ENCODE measurements around the gene PFKL.

PFKL gene

DNA sequence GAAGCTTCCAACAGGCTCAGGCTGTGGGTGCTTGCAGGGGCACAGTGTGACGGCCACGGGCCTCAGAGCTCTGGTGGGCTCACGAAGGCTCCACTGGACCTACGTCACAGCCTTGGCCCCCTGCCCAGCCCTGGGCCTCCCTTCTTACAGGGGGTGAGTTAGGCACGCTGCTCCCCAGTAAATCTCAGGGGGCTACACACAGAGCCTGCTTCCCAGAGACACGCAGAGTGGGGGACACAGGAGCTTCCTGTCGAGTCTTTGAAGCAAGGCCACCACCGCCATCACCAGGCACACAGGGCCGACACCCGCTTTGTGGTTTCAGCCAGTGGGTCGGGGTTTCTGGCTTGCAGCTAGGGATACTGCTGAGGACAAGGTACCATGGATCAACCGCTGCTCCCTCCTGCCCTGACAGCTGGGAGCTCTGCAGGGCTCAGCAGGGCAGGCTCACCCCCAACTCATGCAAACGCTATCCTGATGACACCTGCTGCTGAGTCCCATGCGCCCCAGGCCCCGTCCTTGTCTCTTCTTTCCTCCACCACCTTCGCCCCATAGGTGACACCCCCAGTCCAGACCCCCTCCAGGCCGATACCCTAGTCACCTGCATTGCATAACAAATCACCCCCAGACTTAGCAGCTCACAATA, 44.8 kb downstream of the PFKL start:
- in situ Hi-C loops (cut with HindIII; ENCODE audit: low sequenced_read_pairs): loop anchor here (10.0 kb wide), 1 partner anchor 370 kb away; the partner anchor contains the start of gene TSPEAR
- DNase-seq (ENCODE audit: low read depth): no peak
- no peak overlapping the region for H3K4me3 ChIP-seq (ENCODE audit: low read depth, low read length)
- TF ChIP-seq, protein P1, sequence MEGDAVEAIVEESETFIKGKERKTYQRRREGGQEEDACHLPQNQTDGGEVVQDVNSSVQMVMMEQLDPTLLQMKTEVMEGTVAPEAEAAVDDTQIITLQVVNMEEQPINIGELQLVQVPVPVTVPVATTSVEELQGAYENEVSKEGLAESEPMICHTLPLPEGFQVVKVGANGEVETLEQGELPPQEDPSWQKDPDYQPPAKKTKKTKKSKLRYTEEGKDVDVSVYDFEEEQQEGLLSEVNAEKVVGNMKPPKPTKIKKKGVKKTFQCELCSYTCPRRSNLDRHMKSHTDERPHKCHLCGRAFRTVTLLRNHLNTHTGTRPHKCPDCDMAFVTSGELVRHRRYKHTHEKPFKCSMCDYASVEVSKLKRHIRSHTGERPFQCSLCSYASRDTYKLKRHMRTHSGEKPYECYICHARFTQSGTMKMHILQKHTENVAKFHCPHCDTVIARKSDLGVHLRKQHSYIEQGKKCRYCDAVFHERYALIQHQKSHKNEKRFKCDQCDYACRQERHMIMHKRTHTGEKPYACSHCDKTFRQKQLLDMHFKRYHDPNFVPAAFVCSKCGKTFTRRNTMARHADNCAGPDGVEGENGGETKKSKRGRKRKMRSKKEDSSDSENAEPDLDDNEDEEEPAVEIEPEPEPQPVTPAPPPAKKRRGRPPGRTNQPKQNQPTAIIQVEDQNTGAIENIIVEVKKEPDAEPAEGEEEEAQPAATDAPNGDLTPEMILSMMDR (IDR thresholded peaks at IDR 0.05; ENCODE audit: low read depth, low read length, missing control alignments): no peak

DNA sequence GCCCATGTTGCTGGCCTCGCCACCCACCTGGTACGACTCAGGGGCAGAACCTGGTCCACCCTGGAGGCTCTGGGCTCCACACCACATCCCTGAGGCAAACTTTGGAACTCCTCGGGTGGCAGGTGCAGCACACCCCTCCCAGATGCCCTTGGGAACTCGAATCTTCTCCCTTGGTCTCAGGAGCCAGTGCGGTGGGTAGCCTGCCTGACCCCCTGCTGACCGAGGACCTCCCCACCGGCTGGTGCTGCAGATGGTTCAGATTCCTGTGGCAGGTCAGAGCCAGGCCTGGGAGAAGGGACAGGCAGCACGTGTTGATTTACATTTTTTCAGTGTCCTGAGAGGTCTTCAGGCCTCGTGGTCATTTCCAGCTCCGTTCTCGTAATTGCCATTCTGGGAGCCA, 45.6 kb downstream of the PFKL start:
- no peak for DNase-seq (ENCODE audit: low read depth)

DNA sequence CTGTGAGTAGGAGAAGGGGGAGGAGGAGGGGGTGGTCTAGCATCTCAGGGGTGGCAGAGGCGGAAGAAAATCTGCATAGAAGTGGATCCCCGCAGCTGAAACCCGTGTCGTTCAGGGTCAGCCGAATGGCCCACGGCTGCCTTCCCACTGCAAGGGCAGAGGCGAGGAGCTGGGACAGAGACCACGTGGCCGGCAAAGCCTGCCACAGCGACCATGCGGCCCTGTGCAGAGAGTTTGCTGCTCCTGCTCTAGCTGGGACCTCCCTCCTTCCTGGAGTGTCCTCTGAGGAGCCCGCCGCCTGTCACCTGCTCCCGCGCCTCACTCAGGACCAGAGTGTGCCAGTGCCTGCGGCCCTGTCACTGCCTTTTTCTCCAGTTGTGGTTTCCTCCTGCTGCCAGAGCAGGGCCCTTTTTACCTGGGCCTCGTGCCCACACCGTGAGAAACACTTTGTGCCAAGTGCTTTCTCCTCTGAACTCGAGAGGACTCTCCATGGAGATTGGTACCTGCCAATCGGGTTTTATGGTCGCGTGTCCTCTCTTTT, 48.1 kb downstream of the PFKL start:
- no peak overlapping the region for H3K4me3 ChIP-seq (ENCODE audit: low read depth, low read length)
- no peak for DNase-seq (ENCODE audit: low read depth)
- in situ Hi-C loops (cut with HindIII; ENCODE audit: low sequenced_read_pairs): loop anchor here (10.0 kb wide), 1 partner anchor 367 kb away; the partner anchor contains the start of gene TSPEAR
- TF ChIP-seq, protein P1 (IDR thresholded peaks at IDR 0.05; ENCODE audit: low read depth, low read length, missing control alignments): no peak

More for the DNA sequence above, 45.6 kb downstream of the PFKL start:
- in situ Hi-C loops (cut with HindIII; ENCODE audit: low sequenced_read_pairs): loop anchor here (10.0 kb wide), 1 partner anchor 369 kb away; the partner anchor contains the start of gene TSPEAR
- no peak overlapping the region for H3K4me3 ChIP-seq (ENCODE audit: low read depth, low read length)
- TF ChIP-seq, protein P1 (IDR thresholded peaks at IDR 0.05; ENCODE audit: low read depth, low read length, missing control alignments): no peak

DNA sequence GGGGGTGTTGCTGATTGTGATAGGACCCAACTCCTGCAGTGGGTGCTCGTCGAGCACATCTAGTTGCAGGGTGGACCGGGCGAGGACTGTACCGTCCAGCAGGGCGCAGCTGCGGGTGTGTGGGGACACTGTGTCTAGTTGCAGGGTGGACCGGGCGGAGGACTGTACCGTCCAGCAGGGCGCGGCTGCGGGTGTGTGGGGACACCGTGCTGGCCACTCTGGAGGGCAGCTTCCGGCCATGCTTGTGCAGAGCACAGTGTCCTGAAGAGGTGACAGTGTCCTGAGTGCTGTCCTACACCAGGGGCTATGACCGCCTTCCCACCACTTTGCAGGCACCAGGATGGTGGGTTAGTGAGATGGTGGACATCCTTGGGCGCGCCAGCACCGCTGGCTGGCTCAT, 49.0 kb downstream of the PFKL start:
- no peak for DNase-seq (ENCODE audit: low read depth)
- H3K4me3 ChIP-seq (ENCODE audit: low read depth, low read length): no peak overlapping the region
- TF ChIP-seq, protein P1 (IDR thresholded peaks at IDR 0.05; ENCODE audit: low read depth, low read length, missing control alignments): no peak
- in situ Hi-C loops (cut with HindIII; ENCODE audit: low sequenced_read_pairs): loop anchor here (10.0 kb wide), 1 partner anchor 366 kb away; the partner anchor contains the start of gene TSPEAR

DNA sequence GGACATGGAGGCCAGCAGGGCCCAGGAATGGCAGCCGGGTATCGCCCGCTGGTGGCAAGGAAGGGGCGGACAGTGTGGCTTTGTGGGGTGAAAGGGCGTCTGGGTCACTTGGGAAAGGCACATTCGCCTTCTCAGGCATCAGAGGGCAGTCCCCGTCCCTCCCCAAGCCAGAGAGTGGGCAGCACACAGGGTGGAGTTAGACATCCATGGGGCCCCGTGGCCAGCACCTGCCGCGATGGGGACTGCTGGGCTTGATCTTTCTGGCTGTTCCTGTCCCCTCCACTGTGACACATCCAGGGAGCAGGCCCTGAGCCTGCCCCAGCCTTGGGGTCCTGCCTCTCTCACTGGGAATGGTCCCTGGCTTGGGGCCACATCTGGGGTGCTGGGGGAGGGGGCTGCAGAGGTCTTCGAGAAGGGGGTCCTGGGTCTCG, 49.6 kb downstream of the PFKL start:
- TF ChIP-seq, protein P1 (IDR thresholded peaks at IDR 0.05; ENCODE audit: low read depth, low read length, missing control alignments): no peak
- no peak overlapping the region for H3K4me3 ChIP-seq (ENCODE audit: low read depth, low read length)
- no peak for DNase-seq (ENCODE audit: low read depth)
- in situ Hi-C loops (cut with HindIII; ENCODE audit: low sequenced_read_pairs): loop anchor here (10.0 kb wide), 1 partner anchor 365 kb away; the partner anchor contains the start of gene TSPEAR

DNA sequence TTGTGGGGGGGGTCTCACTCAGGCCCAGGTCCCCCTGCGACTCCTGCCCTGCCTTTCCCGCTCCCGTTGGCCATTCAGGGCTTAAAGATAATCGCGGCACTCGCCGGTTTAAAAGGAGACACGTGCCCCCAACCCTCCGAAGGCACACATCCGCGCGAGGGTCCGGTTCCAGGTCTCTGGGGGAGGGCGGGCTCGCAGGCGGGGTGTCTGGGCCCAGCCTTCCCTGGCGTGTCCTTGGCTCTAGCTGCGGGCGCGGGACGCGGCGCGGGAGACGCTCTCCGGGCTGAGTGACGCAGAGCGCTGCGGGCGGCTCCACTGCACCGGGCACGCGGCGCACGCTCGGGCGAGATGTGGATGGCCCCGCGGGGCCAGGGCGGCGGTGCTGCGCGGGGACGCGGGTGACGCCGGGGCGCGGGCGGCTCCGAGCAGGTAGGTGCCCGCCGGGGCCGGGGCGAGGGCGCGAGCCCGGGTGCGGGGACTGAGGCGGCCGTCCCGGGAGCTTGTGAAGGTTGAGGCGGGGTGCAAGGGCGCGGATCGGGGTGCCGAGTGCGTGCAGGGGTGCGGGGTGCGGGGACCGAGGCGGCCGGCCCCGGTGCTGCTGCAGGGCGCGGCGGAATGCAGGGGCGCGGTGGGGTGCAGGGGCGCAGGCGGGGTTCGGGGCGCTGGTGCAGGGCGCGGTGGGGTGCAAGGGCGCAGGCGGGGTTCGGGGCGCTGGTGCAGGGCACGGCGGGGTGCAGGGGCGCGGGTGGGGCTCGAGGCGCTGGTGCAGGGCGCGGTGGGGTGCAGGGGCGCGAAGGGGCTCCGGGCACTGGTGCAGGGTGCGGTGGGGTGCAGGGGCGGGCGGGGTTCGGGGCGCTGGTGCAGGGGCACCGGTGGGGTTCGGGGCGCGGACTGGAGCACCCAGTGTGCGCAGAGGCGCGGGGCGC, 50.3 kb downstream of the PFKL start:
- H3K4me3 ChIP-seq (ENCODE audit: low read depth, low read length): no peak overlapping the region
- TF ChIP-seq, protein P1 (IDR thresholded peaks at IDR 0.05; ENCODE audit: low read depth, low read length, missing control alignments): no peak
- in situ Hi-C loops (cut with HindIII; ENCODE audit: low sequenced_read_pairs): loop anchor here (10.0 kb wide), 1 partner anchor 365 kb away; the partner anchor contains the start of gene TSPEAR
- DNase-seq (ENCODE audit: low read depth): no peak

Measured in astrocyte of the cerebellum (primary cell).